Brain microvascular endothelial cell (primary cell): ENCODE data around the gene KMT5C.

Experiments
- DNase-seq: peaks from one replicate; pipeline ENCODE4 v3.0.0-alpha.2; 2020
- H3K27ac ChIP-seq: fragments of 250-450 bp; sonication (Bioruptor Pico); 2 replicates; pipeline ENCODE4 v1.5.1; 2020; ENCODE audit warnings: mild to moderate bottlenecking, moderate library complexity
- H3K27me3 ChIP-seq: fragments of 250-450 bp; sonication (Bioruptor Pico); replicated peaks from 2 replicates; pipeline ENCODE4 v1.5.1; 2020; ENCODE audit warnings: mild to moderate bottlenecking
- H3K36me3 ChIP-seq: fragments of 250-450 bp; sonication (Bioruptor Pico); replicated peaks from 2 replicates; pipeline ENCODE4 v1.5.1; 2020; ENCODE audit warnings: mild to moderate bottlenecking
- H3K4me3 ChIP-seq: 2 replicates; pipeline ENCODE4 v1.5.1; 2011; ENCODE audit warnings: low read depth, mild to moderate bottlenecking, control low read depth, low read length, moderate library complexity
- CTCF ChIP-seq: IDR thresholded peaks from 2 replicates; pipeline ENCODE4 v1.5.1; 2011; ENCODE audit warnings: low read depth, mild to moderate bottlenecking, moderate library complexity, low read length, control low read depth, inconsistent platforms; ENCODE audit errors: missing control alignments
- in situ Hi-C: cut with HindIII; loops from 2 replicates; pipeline ENCODE4 v1.10.0; 2017; ENCODE audit warnings: low sequenced_read_pairs, low pct_ligation_motif_present

KMT5C gene

GRCh38 chr19:55392820-55393761 is 53.4 kb downstream of the KMT5C start:
- no peak for DNase-seq
- in situ Hi-C loops = loop anchor here (25.0 kb wide), 1 partner anchor 219 kb away; the partner anchor contains the start of genes ZNF524, ZNF784 and ZNF865
- H3K4me3 ChIP-seq = no peak overlapping the region
- H3K36me3 ChIP-seq = peaks cover 29% of the 10 kb centered on the region
- no peaks in the 10 kb centered on the region for H3K27me3 ChIP-seq
- H3K27ac ChIP-seq = no peak overlapping the region
- no peak for TF ChIP-seq CTCF
